Measurements from ENCODE around the gene LLGL2. TPM values are rescaled to one million over a fixed set of nuclear protein-coding genes. Genes with fewer than 3 reads are reported as not detected.

Gene LLGL2
- total and polyA plus RNA-seq, 7 donors: 1.4 to 3.3 (median 1.5) TPM

DNA sequence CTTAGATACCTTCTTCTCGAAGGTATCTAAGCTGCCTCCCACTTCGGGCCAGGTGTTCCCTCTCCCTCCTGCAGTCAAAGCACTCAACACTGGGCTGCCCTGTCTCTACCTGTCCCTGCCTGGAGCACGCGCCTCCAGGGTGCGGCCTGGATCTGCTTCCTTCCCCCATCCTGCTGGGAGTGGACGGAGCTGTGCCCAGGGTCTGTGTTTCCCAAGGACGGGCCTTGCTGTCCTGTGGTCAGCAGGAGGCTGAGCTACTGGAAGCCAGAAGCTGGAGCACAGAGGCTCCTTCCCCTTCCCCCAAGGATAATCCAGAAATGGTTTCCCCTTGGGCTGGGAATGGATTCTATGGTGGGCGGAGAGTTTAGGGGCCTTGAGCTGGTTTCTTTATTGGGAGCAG lies 16.7 kb downstream of the LLGL2 start:
- H3K4me3 ChIP-seq: no peak overlapping the region
- no peaks in the 10 kb centered on the region for H3K4me1 ChIP-seq
- no peak for DNase-seq
- intact Hi-C loops (cut with DNase I): loop anchor here in 1 of 2 donors (5.0 kb wide), 1 partner anchor 80 kb away; no protein-coding TSS in a partner anchor
- TF ChIP-seq, protein P1, sequence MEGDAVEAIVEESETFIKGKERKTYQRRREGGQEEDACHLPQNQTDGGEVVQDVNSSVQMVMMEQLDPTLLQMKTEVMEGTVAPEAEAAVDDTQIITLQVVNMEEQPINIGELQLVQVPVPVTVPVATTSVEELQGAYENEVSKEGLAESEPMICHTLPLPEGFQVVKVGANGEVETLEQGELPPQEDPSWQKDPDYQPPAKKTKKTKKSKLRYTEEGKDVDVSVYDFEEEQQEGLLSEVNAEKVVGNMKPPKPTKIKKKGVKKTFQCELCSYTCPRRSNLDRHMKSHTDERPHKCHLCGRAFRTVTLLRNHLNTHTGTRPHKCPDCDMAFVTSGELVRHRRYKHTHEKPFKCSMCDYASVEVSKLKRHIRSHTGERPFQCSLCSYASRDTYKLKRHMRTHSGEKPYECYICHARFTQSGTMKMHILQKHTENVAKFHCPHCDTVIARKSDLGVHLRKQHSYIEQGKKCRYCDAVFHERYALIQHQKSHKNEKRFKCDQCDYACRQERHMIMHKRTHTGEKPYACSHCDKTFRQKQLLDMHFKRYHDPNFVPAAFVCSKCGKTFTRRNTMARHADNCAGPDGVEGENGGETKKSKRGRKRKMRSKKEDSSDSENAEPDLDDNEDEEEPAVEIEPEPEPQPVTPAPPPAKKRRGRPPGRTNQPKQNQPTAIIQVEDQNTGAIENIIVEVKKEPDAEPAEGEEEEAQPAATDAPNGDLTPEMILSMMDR (IDR thresholded peaks at IDR 0.05): no peak
- WGBS, 3 donors: 92 to 95% (median 93%) methylated on average over 8 of the region's 8 CpGs
- H3K36me3 ChIP-seq (ENCODE audit: insufficient read depth in 1 of 2, low read depth in 1 of 2): no peaks in the 10 kb centered on the region
- no peaks in the 10 kb centered on the region for H3K27me3 ChIP-seq (ENCODE audit: insufficient read depth in 3 of 3, low read length in 2 of 3)
- no peak overlapping the region for H3K27ac ChIP-seq
- no peak for ATAC-seq
- H3K9me3 ChIP-seq: no peaks in the 10 kb centered on the region

DNA sequence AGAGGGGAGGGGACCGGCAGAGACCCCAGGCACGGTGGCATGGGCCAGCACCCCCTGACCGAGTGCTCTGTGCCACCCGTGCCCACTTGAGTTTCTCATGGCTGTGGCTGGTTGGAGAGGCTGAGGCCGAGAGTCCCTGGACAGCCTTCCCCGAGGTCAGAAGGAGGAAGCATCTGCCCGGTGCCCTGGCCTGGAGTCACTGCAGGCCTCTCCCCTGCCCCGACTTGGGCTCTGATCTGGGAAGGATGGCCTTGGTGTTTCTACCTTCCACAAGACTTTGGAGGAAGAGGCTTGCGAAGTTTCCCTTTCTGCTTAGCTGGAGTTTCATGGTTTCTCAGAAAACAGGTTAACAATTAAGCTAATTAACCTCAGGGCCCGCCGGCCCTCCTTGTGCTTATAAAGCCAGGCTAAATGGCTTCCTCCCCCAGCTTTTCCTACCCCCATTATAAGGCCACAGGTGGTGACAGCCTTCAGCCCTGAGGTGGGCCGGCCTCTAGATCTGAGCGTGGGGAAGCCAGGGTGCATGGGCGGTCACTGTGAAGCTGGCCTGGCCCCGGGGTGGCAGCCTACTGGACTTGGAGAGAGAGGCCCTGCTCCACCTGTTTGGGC lies 17.3 kb downstream of the LLGL2 start:
- WGBS, 3 donors: 86 to 90% (median 86%) methylated on average over 15 of the region's 15 CpGs
- H3K27me3 ChIP-seq (ENCODE audit: insufficient read depth in 3 of 3, low read length in 2 of 3): no peaks in the 10 kb centered on the region
- no peak for DNase-seq
- intact Hi-C loops (cut with DNase I): loop anchor here in 1 of 2 donors (5.0 kb wide), 1 partner anchor 79 kb away; no protein-coding TSS in a partner anchor
- H3K27ac ChIP-seq: no peak overlapping the region
- no peaks in the 10 kb centered on the region for H3K36me3 ChIP-seq (ENCODE audit: insufficient read depth in 1 of 2, low read depth in 1 of 2)
- ATAC-seq: no peak
- H3K4me1 ChIP-seq: no peaks in the 10 kb centered on the region
- no peaks in the 10 kb centered on the region for H3K9me3 ChIP-seq
- TF ChIP-seq, protein P1 (IDR thresholded peaks at IDR 0.05): no peak
- H3K4me3 ChIP-seq: no peak overlapping the region

DNA sequence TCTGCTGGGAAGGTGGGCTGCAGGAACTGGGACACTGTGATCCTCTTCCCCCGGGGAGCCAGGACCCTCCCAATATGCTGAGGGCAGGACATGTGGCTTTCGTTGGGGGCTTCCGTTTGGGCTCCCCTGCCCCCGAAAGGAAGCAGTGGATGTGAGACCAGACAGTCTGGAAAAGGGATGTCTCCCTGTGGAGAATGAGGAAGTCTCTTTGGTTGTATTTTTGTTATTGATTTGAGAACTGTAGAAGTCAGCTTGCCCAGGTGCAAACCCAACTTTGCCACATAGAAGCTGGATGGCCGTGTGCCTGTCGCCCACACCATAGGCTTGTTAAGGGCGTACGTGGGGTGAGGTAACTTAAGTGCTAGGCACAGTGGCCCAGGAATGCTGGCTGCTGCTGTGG lies 18.8 kb downstream of the LLGL2 start:
- ATAC-seq: no peak
- DNase-seq: no peak
- no peaks in the 10 kb centered on the region for H3K9me3 ChIP-seq
- H3K4me3 ChIP-seq: no peak overlapping the region
- H3K27me3 ChIP-seq (ENCODE audit: insufficient read depth in 3 of 3, low read length in 2 of 3): no peaks in the 10 kb centered on the region
- intact Hi-C loops (cut with DNase I): loop anchor here in 1 of 2 donors (5.0 kb wide), 1 partner anchor 78 kb away; no protein-coding TSS in a partner anchor
- H3K27ac ChIP-seq: no peak overlapping the region
- TF ChIP-seq, protein P1 (IDR thresholded peaks at IDR 0.05): no peak
- no peaks in the 10 kb centered on the region for H3K36me3 ChIP-seq (ENCODE audit: insufficient read depth in 1 of 2, low read depth in 1 of 2)
- WGBS, 3 donors: 80 to 88% (median 82%) methylated on average over 8 of the region's 8 CpGs
- H3K4me1 ChIP-seq: no peaks in the 10 kb centered on the region

DNA sequence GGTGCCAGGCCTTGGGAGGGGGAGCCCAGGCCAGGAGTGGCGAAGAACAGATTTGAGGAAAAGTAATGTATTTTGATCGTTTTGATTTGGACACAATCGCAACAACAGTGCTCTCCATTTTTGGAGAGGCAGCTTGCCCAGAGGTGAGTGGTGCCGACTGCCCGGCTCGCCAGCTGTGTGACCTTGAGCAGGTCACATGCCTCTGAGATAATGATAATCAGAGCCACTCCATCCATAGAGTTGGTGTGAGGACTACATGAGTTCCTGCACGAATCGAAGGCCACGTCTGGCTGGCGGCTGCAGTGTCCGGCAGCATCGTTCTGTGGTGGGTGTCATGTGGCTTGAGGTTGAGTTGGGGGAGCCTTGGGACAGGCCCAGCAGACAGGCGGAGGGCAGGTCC lies 20.7 kb downstream of the LLGL2 start:
- ATAC-seq: no peak
- TF ChIP-seq, protein P1 (IDR thresholded peaks at IDR 0.05): no peak
- DNase-seq: no peak
- Histone ChIP-seq H3K36me3 (ENCODE audit: insufficient read depth in 1 of 2, low read depth in 1 of 2) (no peaks in the 10 kb centered on the region), H3K4me3 (no peak overlapping the region), H3K4me1 (no peaks in the 10 kb centered on the region), H3K27me3 (ENCODE audit: insufficient read depth in 3 of 3, low read length in 2 of 3) (no peaks in the 10 kb centered on the region), H3K9me3 (no peaks in the 10 kb centered on the region), H3K27ac (no peak overlapping the region)
- intact Hi-C loops (cut with DNase I): no loop called here
- WGBS, 3 donors: 89 to 92% (median 89%) methylated on average over 13 of the region's 13 CpGs

DNA sequence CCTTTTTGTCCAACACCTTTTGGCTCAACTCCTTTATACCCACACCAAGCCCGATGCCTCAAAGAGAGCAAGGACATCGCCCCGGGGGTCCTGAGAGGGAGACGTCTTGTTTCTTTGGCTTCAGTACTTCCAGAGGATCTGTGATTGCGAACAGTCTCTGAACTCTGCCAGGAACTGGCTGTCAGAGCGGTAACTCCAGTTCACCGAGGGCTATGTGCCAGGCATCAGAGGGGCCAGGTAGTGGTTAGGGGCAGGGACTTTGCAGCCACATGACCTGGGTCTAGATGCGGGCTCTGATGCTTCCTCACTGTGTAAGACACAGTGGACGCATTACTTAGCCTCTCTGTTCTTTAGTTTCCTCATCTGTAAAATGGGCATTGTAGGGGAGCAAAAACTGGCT lies 21.6 kb downstream of the LLGL2 start:
- H3K4me1 ChIP-seq: no peaks in the 10 kb centered on the region
- no peaks in the 10 kb centered on the region for H3K36me3 ChIP-seq (ENCODE audit: insufficient read depth in 1 of 2, low read depth in 1 of 2)
- intact Hi-C loops (cut with DNase I): no loop called here
- H3K4me3 ChIP-seq: no peak overlapping the region
- 89 to 96% (median 90%) methylated on average over 9 of the region's 9 CpGs for WGBS, 3 donors
- TF ChIP-seq, protein P1 (IDR thresholded peaks at IDR 0.05): no peak
- no peaks in the 10 kb centered on the region for H3K27me3 ChIP-seq (ENCODE audit: insufficient read depth in 3 of 3, low read length in 2 of 3)
- ATAC-seq (no peak), DNase-seq (no peak)
- no peaks in the 10 kb centered on the region for H3K9me3 ChIP-seq
- no peak overlapping the region for H3K27ac ChIP-seq

Data from psoas muscle (tissue), 8 donors.